Measurements from ENCODE around the gene CBLB.
A peak's percentile ranks its signal among the peaks of the same experiment; 100 is the strongest.

The CBLB gene

GRCh38 chr3:105805404-105805803, 63.4 kb downstream of the CBLB start:
- DNase-seq (ENCODE audit: low spot score): no peak
- in situ Hi-C loops (cut with MboI; ENCODE audit: low sequenced_read_pairs, unreplicated experiment): no loop called here
- TF ChIP-seq CTCF (IDR thresholded peaks at IDR 0.05; ENCODE audit: borderline replicate concordance, control extremely low read depth, extremely low read depth, insufficient read depth, missing control alignments): no peak

GRCh38 chr3:105802118-105802706, 66.6 kb downstream of the CBLB start:
- in situ Hi-C loops (cut with MboI; ENCODE audit: low sequenced_read_pairs, unreplicated experiment): no loop called here
- TF ChIP-seq CTCF (IDR thresholded peaks at IDR 0.05; ENCODE audit: borderline replicate concordance, control extremely low read depth, extremely low read depth, insufficient read depth, missing control alignments): no peak
- DNase-seq (ENCODE audit: low spot score): no peak

- in situ Hi-C loops (cut with MboI; ENCODE audit: low sequenced_read_pairs, unreplicated experiment): no loop called here
- DNase-seq (ENCODE audit: low spot score): no peak
- no peak for TF ChIP-seq CTCF (IDR thresholded peaks at IDR 0.05; ENCODE audit: borderline replicate concordance, control extremely low read depth, extremely low read depth, insufficient read depth, missing control alignments)
Observed at GRCh38 chr3:105801397-105801796, 67.4 kb downstream of the CBLB start.

GRCh38 chr3:105800320-105800719, 68.5 kb downstream of the CBLB start:
- in situ Hi-C loops (cut with MboI; ENCODE audit: low sequenced_read_pairs, unreplicated experiment): no loop called here
- TF ChIP-seq CTCF (IDR thresholded peaks at IDR 0.05; ENCODE audit: borderline replicate concordance, control extremely low read depth, extremely low read depth, insufficient read depth, missing control alignments): no peak
- DNase-seq (ENCODE audit: low spot score): no peak

GRCh38 chr3:105799286-105799685, 69.5 kb downstream of the CBLB start:
- no peak for DNase-seq (ENCODE audit: low spot score)
- in situ Hi-C loops (cut with MboI; ENCODE audit: low sequenced_read_pairs, unreplicated experiment): no loop called here
- no peak for TF ChIP-seq CTCF (IDR thresholded peaks at IDR 0.05; ENCODE audit: borderline replicate concordance, control extremely low read depth, extremely low read depth, insufficient read depth, missing control alignments)

- DNase-seq (ENCODE audit: low spot score): peak; percentile 49
- TF ChIP-seq CTCF (IDR thresholded peaks at IDR 0.05; ENCODE audit: borderline replicate concordance, control extremely low read depth, extremely low read depth, insufficient read depth, missing control alignments): no peak
- in situ Hi-C loops (cut with MboI; ENCODE audit: low sequenced_read_pairs, unreplicated experiment): no loop called here
Observed at GRCh38 chr3:105798381-105798934, 70.4 kb downstream of the CBLB start.
